NT2/D1 (cell line): ENCODE data around the gene GMDS.

Experiments
- DNase-seq: peaks from one replicate; pipeline ENCODE4 v3.0.0-alpha.2; 2011; ENCODE audit warnings: low read depth, low spot score
- H3K27me3 ChIP-seq: 2 replicates; pipeline ENCODE4 v1.6.0; 2011; ENCODE audit warnings: mild to moderate bottlenecking; ENCODE audit not compliant: insufficient read length, insufficient read depth
- H3K36me3 ChIP-seq: 2 replicates; pipeline ENCODE4 v1.6.1; 2011; ENCODE audit warnings: mild to moderate bottlenecking, low read length, mixed read lengths; ENCODE audit not compliant: insufficient read depth, insufficient read length
- H3K4me1 ChIP-seq: 2 replicates; pipeline ENCODE4 v1.5.1; 2011; ENCODE audit not compliant: insufficient read depth, insufficient read length
- H3K4me3 ChIP-seq: 2 replicates; pipeline ENCODE4 v1.5.1; 2011; ENCODE audit warnings: low read depth; ENCODE audit not compliant: insufficient read length
- H3K9ac ChIP-seq: 2 replicates; pipeline ENCODE4 v1.6.0; 2011; ENCODE audit warnings: low read depth; ENCODE audit not compliant: insufficient read length
- H3K9me3 ChIP-seq: 2 replicates; pipeline ENCODE4 v1.5.1; 2011; ENCODE audit warnings: mild to moderate bottlenecking, low read length; ENCODE audit not compliant: insufficient read depth
- SUZ12 ChIP-seq: IDR thresholded peaks from 2 replicates; pipeline ENCODE4 v1.6.1; 2011; ENCODE audit not compliant: insufficient read length, insufficient read depth; ENCODE audit errors: extremely low read depth
- YY1 ChIP-seq: IDR thresholded peaks from 2 replicates; pipeline ENCODE4 v1.6.1; 2011; ENCODE audit not compliant: insufficient read length, insufficient read depth
- ZNF274 ChIP-seq: IDR thresholded peaks from 2 replicates; pipeline ENCODE4 v1.6.1; 2011; ENCODE audit warnings: mild to moderate bottlenecking, low read depth, low read length

The GMDS gene

GRCh38 chr6:1987640-1988039 is 257.8 kb downstream of the GMDS start:
- Histone ChIP-seq H3K27me3 (no peaks in the 10 kb centered on the region), H3K9ac (no peak overlapping the region), H3K9me3 (no peaks in the 10 kb centered on the region), H3K4me3 (no peak overlapping the region), H3K36me3 (no peaks in the 10 kb centered on the region), H3K4me1 (no peaks in the 10 kb centered on the region)
- no peak for DNase-seq
- TF ChIP-seq YY1 (no peak), SUZ12 (no peak), ZNF274 (no peak)

- Histone ChIP-seq H3K9ac (no peak overlapping the region), H3K27me3 (no peaks in the 10 kb centered on the region), H3K4me3 (no peak overlapping the region), H3K36me3 (no peaks in the 10 kb centered on the region), H3K4me1 (no peaks in the 10 kb centered on the region), H3K9me3 (no peaks in the 10 kb centered on the region)
- TF ChIP-seq SUZ12 = no peak
- no peak for TF ChIP-seq YY1
- no peak for TF ChIP-seq ZNF274
- DNase-seq = no peak
Measured at GRCh38 chr6:1986454-1987243, 258.8 kb downstream of the GMDS start.

DNA sequence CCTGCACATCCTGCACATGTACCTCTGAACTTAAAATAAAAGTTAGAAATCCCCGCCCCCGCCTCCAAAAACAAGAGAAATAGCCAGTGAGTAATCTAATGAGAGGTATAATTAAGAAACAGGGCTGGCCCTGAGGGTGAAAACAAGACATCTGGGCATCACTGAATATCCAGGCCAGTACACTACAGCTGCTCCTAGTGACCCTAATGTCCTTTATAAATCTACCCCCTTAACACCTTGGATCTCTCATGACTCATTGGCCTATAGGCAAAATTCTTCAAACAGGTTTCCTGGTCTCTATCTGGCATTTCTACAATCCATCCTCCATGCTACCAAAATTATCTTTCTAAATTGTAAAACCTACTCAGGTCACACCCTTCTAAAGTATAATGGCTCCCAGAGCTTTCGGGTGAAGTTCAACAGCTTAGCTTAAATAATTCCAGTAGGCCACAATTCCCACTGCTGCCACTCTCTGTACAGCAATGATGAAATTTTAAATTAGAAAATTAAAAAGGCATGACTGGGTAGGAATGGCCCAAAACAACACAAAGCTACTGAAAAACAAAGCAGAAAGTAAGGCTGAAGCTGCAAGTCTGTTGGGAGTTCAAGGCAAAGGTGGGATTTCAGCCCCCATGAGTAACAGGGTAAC is 260.9 kb downstream of the GMDS start:
- Histone ChIP-seq H3K27me3 (no peaks in the 10 kb centered on the region), H3K36me3 (no peaks in the 10 kb centered on the region), H3K9ac (no peak overlapping the region), H3K4me3 (no peak overlapping the region), H3K4me1 (no peaks in the 10 kb centered on the region), H3K9me3 (0 out of 2 replicates have a peak, but pooled peaks cover 4% of the 10 kb centered on the region)
- TF ChIP-seq SUZ12 = no peak
- TF ChIP-seq YY1 = no peak
- TF ChIP-seq ZNF274 = no peak
- DNase-seq = no peak

DNA sequence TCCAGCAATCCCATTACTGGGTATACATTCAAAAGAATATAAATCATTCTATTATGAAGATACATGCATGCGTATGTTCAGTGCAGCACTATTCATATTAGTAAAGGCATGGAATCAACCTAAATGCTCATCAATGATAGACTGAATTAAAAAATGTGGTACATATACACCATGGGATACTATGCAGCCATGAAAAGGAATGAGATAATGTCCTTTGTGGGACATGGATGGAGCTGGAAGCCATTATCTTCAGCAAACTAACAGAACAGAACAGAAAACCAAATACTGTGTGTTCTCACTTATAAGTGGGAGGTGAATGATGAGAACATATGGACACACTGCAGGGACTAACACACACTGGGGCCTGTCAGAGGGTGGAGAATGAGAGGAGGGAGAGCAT is 261.6 kb downstream of the GMDS start:
- H3K36me3 ChIP-seq = no peaks in the 10 kb centered on the region
- H3K9ac ChIP-seq = no peak overlapping the region
- no peak overlapping the region for H3K4me3 ChIP-seq
- TF ChIP-seq YY1 (no peak), SUZ12 (no peak), ZNF274 (no peak)
- H3K27me3 ChIP-seq = no peaks in the 10 kb centered on the region
- no peaks in the 10 kb centered on the region for H3K4me1 ChIP-seq
- 0 out of 2 replicates have a peak, but pooled peaks cover 4% of the 10 kb centered on the region for H3K9me3 ChIP-seq
- no peak for DNase-seq

- no peaks in the 10 kb centered on the region for H3K9me3 ChIP-seq
- no peaks in the 10 kb centered on the region for H3K36me3 ChIP-seq
- TF ChIP-seq YY1 (no peak), ZNF274 (no peak), SUZ12 (no peak)
- H3K4me1 ChIP-seq = no peaks in the 10 kb centered on the region
- no peaks in the 10 kb centered on the region for H3K27me3 ChIP-seq
- DNase-seq = no peak
- no peak overlapping the region for H3K9ac ChIP-seq
- no peak overlapping the region for H3K4me3 ChIP-seq
Measured at GRCh38 chr6:1972962-1973361, 272.4 kb downstream of the GMDS start.

GRCh38 chr6:1971612-1972011 is 273.8 kb downstream of the GMDS start:
- Histone ChIP-seq H3K9me3 (no peaks in the 10 kb centered on the region), H3K27me3 (no peaks in the 10 kb centered on the region), H3K4me1 (no peaks in the 10 kb centered on the region), H3K9ac (no peak overlapping the region), H3K4me3 (no peak overlapping the region), H3K36me3 (no peaks in the 10 kb centered on the region)
- DNase-seq = no peak
- no peak for TF ChIP-seq ZNF274
- no peak for TF ChIP-seq YY1
- no peak for TF ChIP-seq SUZ12

DNA sequence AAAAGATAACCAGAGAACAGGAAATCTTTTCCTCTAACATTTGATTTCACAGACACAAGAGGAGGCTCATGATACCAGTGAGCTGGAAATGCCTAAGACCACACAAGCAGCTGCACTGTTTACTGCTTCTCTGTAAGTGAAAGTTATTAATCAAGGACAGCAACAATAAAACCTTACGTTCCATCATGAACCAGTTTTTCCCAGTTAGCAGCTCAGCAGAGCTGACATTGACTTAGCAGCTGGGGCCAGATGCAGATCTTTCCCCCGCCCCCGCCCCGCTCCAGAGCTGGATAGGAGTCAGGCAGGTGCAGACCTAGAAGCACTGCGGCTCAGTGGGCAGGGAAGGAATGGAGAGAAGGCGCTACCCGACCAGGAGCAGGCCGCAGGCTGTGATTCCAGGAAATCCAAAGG is 275.2 kb downstream of the GMDS start:
- TF ChIP-seq ZNF274 (no peak), YY1 (no peak), SUZ12 (no peak)
- no peak for DNase-seq
- Histone ChIP-seq H3K36me3 (no peaks in the 10 kb centered on the region), H3K4me3 (no peak overlapping the region), H3K9me3 (no peaks in the 10 kb centered on the region), H3K9ac (no peak overlapping the region), H3K4me1 (no peaks in the 10 kb centered on the region), H3K27me3 (no peaks in the 10 kb centered on the region)
